Measurements from ENCODE around the gene NRG3.
"Not testable (repeated sequence)": the region's sequence is repeated elsewhere in the genome, so short reads cannot be mapped to it uniquely, and the experiment has no call there.

NRG3 gene

GRCh38 chr10:81963606-81964005 lies 88.6 kb downstream of the NRG3 start:
- DNase-seq = no peak

GRCh38 chr10:81967716-81968115 lies 92.7 kb downstream of the NRG3 start:
- no peak for DNase-seq

- no peak for DNase-seq
These were observed 94.1 kb downstream of the NRG3 start for GRCh38 chr10:81969136-81969535.

- DNase-seq = no peak
These were observed 103.2 kb downstream of the NRG3 start for GRCh38 chr10:81978238-81978637.

- DNase-seq = no peak
These were observed 106.7 kb downstream of the NRG3 start for GRCh38 chr10:81981724-81982123.

- DNase-seq = no peak
These were observed 109.4 kb downstream of the NRG3 start for GRCh38 chr10:81984428-81984827.

GRCh38 chr10:81995254-81995653 lies 120.3 kb downstream of the NRG3 start:
- DNase-seq = no peak

GRCh38 chr10:81996927-81997326 lies 121.9 kb downstream of the NRG3 start:
- no peak for DNase-seq

- DNase-seq = no peak
These were observed 146.0 kb downstream of the NRG3 start for GRCh38 chr10:82020999-82021398.

- DNase-seq = no peak
These were observed 152.7 kb downstream of the NRG3 start for GRCh38 chr10:82027711-82028110.

- DNase-seq = no peak
These were observed 162.1 kb downstream of the NRG3 start for GRCh38 chr10:82037076-82037475.

GRCh38 chr10:82038587-82038986 lies 163.6 kb downstream of the NRG3 start:
- no peak for DNase-seq

- no peak for DNase-seq
These were observed 165.3 kb downstream of the NRG3 start for GRCh38 chr10:82040336-82040735.

- DNase-seq = no peak
These were observed 166.0 kb downstream of the NRG3 start for GRCh38 chr10:82041018-82041417.

- no peak for DNase-seq
These were observed 181.4 kb downstream of the NRG3 start for GRCh38 chr10:82056391-82056790.

GRCh38 chr10:82067192-82067591 lies 192.2 kb downstream of the NRG3 start:
- not testable (repeated sequence) for DNase-seq

GRCh38 chr10:82068501-82068900 lies 193.5 kb downstream of the NRG3 start:
- no peak for DNase-seq

- no peak for DNase-seq
These were observed 196.2 kb downstream of the NRG3 start for GRCh38 chr10:82071231-82071630.

- DNase-seq = no peak
These were observed 197.1 kb downstream of the NRG3 start for GRCh38 chr10:82072124-82072523.

GRCh38 chr10:82075605-82076004 lies 200.6 kb downstream of the NRG3 start:
- no peak for DNase-seq

- DNase-seq = no peak
These were observed 209.5 kb downstream of the NRG3 start for GRCh38 chr10:82084496-82084895.

- no peak for DNase-seq
These were observed 209.9 kb downstream of the NRG3 start for GRCh38 chr10:82084904-82085303.

- DNase-seq = no peak
These were observed 214.3 kb downstream of the NRG3 start for GRCh38 chr10:82089327-82089726.

GRCh38 chr10:82091413-82091812 lies 216.4 kb downstream of the NRG3 start:
- no peak for DNase-seq

GRCh38 chr10:82092111-82092510 lies 217.1 kb downstream of the NRG3 start:
- DNase-seq = no peak

GRCh38 chr10:82124713-82125112 lies 249.7 kb downstream of the NRG3 start:
- no peak for DNase-seq
